SU-DHL-6 (cell line): ENCODE data around the gene RELCH.

ENCODE experiments used
- H2AFZ ChIP-seq: fragments of 200-600 bp; sonication (generic); 2 replicates; pipeline ENCODE4 v1.6.1; 2014; ENCODE audit warnings: low read depth, mild to moderate bottlenecking, moderate library complexity, mixed read lengths, antibody characterized with exemption, low read length; ENCODE audit not compliant: severe bottlenecking
- H3F3A ChIP-seq: fragments of 200-600 bp; shearing (Covaris generic); 2 replicates; pipeline ENCODE4 v1.6.0; 2016; ENCODE audit warnings: antibody characterized with exemption, mild to moderate bottlenecking; ENCODE audit not compliant: insufficient read depth
- H3K27ac ChIP-seq: fragments of 200-600 bp; sonication (generic); 2 replicates; pipeline ENCODE4 v1.5.1; 2016; ENCODE audit warnings: low read depth, mild to moderate bottlenecking, low read length, moderate library complexity, mixed read lengths
- H3K27me3 ChIP-seq: fragments of 200-600 bp; sonication (generic), shearing (Covaris generic); 2 replicates; pipeline ENCODE4 v1.6.0; 2014; ENCODE audit warnings: mild to moderate bottlenecking, low read length
- H3K36me3 ChIP-seq: fragments of 200-600 bp; sonication (generic); 2 replicates; pipeline ENCODE4 v1.6.1; 2014; ENCODE audit warnings: mild to moderate bottlenecking, low read length, mixed read lengths
- H3K4me2 ChIP-seq: fragments of 300-600, 200-600 bp; shearing (Covaris generic), sonication (generic); 2 replicates; pipeline ENCODE4 v1.6.0; 2014; ENCODE audit warnings: low read length, low read depth, mild to moderate bottlenecking; ENCODE audit not compliant: poor library complexity, severe bottlenecking
- H3K4me3 ChIP-seq: fragments of 200-600 bp; sonication (generic); 2 replicates; pipeline ENCODE4 v1.5.1; 2014; ENCODE audit warnings: antibody characterized with exemption, low read length, mild to moderate bottlenecking, mixed read lengths; ENCODE audit not compliant: insufficient read depth, poor library complexity, severe bottlenecking
- H3K79me2 ChIP-seq: fragments of 200-600 bp; sonication (generic); 2 replicates; pipeline ENCODE4 v1.6.1; 2014; ENCODE audit warnings: mild to moderate bottlenecking, low read length, moderate library complexity; ENCODE audit not compliant: insufficient read depth
- H3K9ac ChIP-seq: fragments of 200-600 bp; sonication (generic); 2 replicates; pipeline ENCODE4 v1.7.0; 2014; ENCODE audit warnings: mild to moderate bottlenecking, low read length
- H3K9me2 ChIP-seq: fragments of 200-600 bp; sonication (generic); replicated peaks from 2 replicates; pipeline ENCODE4 v1.6.1; 2014; ENCODE audit warnings: low read length; ENCODE audit not compliant: insufficient read depth
- H3K9me3 ChIP-seq: fragments of 200-600 bp; sonication (generic); 2 replicates; pipeline ENCODE4 v1.6.1; 2014; ENCODE audit warnings: low read length, mixed read lengths; ENCODE audit not compliant: insufficient read depth
- H4K20me1 ChIP-seq: fragments of 200-600 bp; sonication (generic); 2 replicates; pipeline ENCODE4 v1.6.1; 2014; ENCODE audit warnings: low read depth, mild to moderate bottlenecking, antibody characterized with exemption, low read length, moderate library complexity, mixed read lengths
- CTCF ChIP-seq: fragments of 200-600 bp; sonication (generic); IDR thresholded peaks from one replicate; pipeline ENCODE4 v1.5.1; 2017; ENCODE audit warnings: antibody characterized with exemption, mild to moderate bottlenecking, low read length, moderate library complexity; ENCODE audit not compliant: insufficient read depth, poor library complexity, severe bottlenecking
- EZH2phosphoT487 ChIP-seq: fragments of 200-600 bp; sonication (generic), shearing (Covaris generic); conservative IDR thresholded peaks from 2 replicates; pipeline ENCODE4 v1.6.1; 2018; ENCODE audit warnings: mild to moderate bottlenecking, antibody characterized with exemption, low read length, moderate library complexity, mixed read lengths

Gene RELCH

GRCh38 chr18:62323483-62324180 is 136.6 kb downstream of the RELCH start:
- Histone ChIP-seq H3K9me3 (no peaks in the 10 kb centered on the region), H4K20me1 (no peaks in the 10 kb centered on the region), H2AFZ (no peak overlapping the region), H3K27me3 (no peaks in the 10 kb centered on the region), H3K4me2 (no peak overlapping the region), H3K4me3 (no peak overlapping the region), H3K36me3 (no peaks in the 10 kb centered on the region), H3K9ac (no peak overlapping the region), H3K79me2 (no peaks in the 10 kb centered on the region), H3K9me2 (no peaks in the 10 kb centered on the region), H3K27ac (no peak overlapping the region), H3F3A (no peaks in the 10 kb centered on the region)
- TF ChIP-seq EZH2phosphoT487 (no peak), CTCF (no peak)

- Histone ChIP-seq H4K20me1 (no peaks in the 10 kb centered on the region), H3K4me3 (no peak overlapping the region), H3K36me3 (no peaks in the 10 kb centered on the region), H3F3A (no peaks in the 10 kb centered on the region), H3K79me2 (no peaks in the 10 kb centered on the region), H3K9ac (no peak overlapping the region), H3K27me3 (no peaks in the 10 kb centered on the region), H3K4me2 (no peak overlapping the region), H3K9me2 (no peaks in the 10 kb centered on the region), H3K9me3 (no peaks in the 10 kb centered on the region), H2AFZ (no peak overlapping the region), H3K27ac (no peak overlapping the region)
- TF ChIP-seq CTCF, result no peak
- TF ChIP-seq EZH2phosphoT487, result no peak
Measured at GRCh38 chr18:62324181-62324828, 137.2 kb downstream of the RELCH start.

GRCh38 chr18:62324917-62325805 is 138.1 kb downstream of the RELCH start, which contains the start of gene TNFRSF11A:
Gene TNFRSF11A (plus strand): TSS chr18:62325310. CDS start chr18:62325353, 43 bp downstream.
- Histone ChIP-seq H3K27ac (no peak within 1 kb of the TSS), H2AFZ (no peak within 1 kb of the TSS), H4K20me1 (no peaks in the 10 kb centered on the region), H3F3A (no peaks in the 10 kb centered on the region), H3K4me2 (peak within 1 kb of the TSS; percentile 30), H3K79me2 (no peaks in the 10 kb centered on the region), H3K9me2 (no peaks in the 10 kb centered on the region), H3K9me3 (no peaks in the 10 kb centered on the region), H3K4me3 (peak within 1 kb of the TSS; percentile 4), H3K27me3 (no peaks in the 10 kb centered on the region), H3K36me3 (no peaks in the 10 kb centered on the region), H3K9ac (no peak within 1 kb of the TSS)
- TF ChIP-seq CTCF, result no peak
- TF ChIP-seq EZH2phosphoT487, result no peak
